HFFc6 (cell line): Measurements from ENCODE around the gene RTL5. TPM values are rescaled to one million over a fixed set of nuclear protein-coding genes. Genes with fewer than 3 reads are reported as not detected.

ENCODE experiments used
- DNase-seq: peaks from one replicate; pipeline ENCODE4 v3.0.0-alpha.2; 2018
- H3K27ac Mint-ChIP-seq: 2 replicates; pipeline ENCODE4 v1.8.0; 2020; ENCODE audit warnings: mild to moderate bottlenecking, mixed read lengths
- H3K27me3 Mint-ChIP-seq: 2 replicates; pipeline ENCODE4 v1.8.0; 2021; ENCODE audit warnings: mild to moderate bottlenecking, moderate library complexity, mixed read lengths; ENCODE audit not compliant: insufficient read depth
- H3K36me3 Mint-ChIP-seq: 2 replicates; pipeline ENCODE4 v1.8.0; 2021; ENCODE audit warnings: low read depth, mixed read lengths
- H3K4me1 Mint-ChIP-seq: 2 replicates; pipeline ENCODE4 v1.8.0; 2020; ENCODE audit warnings: low read depth, mixed read lengths
- H3K4me3 Mint-ChIP-seq: 2 replicates; pipeline ENCODE4 v1.8.0; 2020; ENCODE audit warnings: mild to moderate bottlenecking, moderate library complexity, mixed read lengths
- H3K9me3 Mint-ChIP-seq: 2 replicates; pipeline ENCODE4 v1.8.0; 2020; ENCODE audit warnings: mild to moderate bottlenecking, mixed read lengths
- CTCF ChIP-seq: fragments of 200-600 bp; sonication (generic); IDR thresholded peaks from 2 replicates; pipeline ENCODE4 v1.5.0; 2021; ENCODE audit warnings: antibody characterized with exemption, mild to moderate bottlenecking
- total RNA-seq, 6 experiments: library from RNA; stranded (reverse); fragmentation: NEBNext Ultra II Directional; extraction: Animal tissue kit (Norgen Biotek cat#: 25700); gene quantifications; 2 replicates in 1 of 6; 3 replicates in 5 of 6; pipeline ENCODE4 v1.2.3, GENCODE V29; 2021

RTL5 gene
- total RNA-seq, 6 experiments from 2014 or later: 1.5 to 2.0 (median 1.9) TPM

DNA sequence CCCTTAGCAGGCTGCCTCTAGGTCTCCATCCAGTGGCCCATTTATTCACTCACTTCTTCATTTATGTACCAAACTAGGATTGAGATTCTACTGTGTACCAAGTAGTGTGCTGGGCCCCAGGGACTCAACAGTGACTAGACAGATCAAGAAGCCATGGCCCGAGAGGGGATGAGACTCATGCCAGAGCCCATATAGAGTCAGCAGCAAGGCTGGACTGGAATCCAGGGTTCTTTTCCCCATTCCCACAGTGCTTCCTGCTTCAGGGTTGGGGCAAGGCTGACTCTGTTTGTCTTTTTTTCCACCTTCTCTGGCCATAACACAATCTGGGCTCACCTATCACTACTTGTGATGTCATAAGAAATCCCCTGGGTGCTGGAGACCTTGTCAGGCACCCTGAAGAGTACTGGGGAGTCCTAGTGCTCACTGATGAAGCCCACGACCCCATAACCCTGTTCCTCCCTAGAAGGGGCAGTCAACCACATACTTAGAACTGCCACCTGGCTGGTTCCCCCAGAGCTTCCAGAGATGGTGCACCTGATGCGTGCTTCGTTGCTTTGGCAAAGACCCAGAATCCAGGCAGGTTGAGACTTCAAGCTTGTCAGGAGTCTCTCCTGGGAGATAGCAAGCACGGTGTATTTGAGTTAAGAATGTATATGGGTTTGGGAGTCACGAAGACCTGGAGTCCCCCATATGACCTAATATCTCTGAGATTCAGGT is 6.2 kb downstream of the RTL5 start:
- TF ChIP-seq CTCF: no peak
- DNase-seq: no peak
- Mint-ChIP-seq H3K36me3 (no peaks in the 10 kb centered on the region), H3K4me3 (no peak overlapping the region), H3K4me1 (peaks cover 19% of the 10 kb centered on the region), H3K27me3 (peaks cover 18% of the 10 kb centered on the region), H3K27ac (no peak overlapping the region), H3K9me3 (no peaks in the 10 kb centered on the region)

DNA sequence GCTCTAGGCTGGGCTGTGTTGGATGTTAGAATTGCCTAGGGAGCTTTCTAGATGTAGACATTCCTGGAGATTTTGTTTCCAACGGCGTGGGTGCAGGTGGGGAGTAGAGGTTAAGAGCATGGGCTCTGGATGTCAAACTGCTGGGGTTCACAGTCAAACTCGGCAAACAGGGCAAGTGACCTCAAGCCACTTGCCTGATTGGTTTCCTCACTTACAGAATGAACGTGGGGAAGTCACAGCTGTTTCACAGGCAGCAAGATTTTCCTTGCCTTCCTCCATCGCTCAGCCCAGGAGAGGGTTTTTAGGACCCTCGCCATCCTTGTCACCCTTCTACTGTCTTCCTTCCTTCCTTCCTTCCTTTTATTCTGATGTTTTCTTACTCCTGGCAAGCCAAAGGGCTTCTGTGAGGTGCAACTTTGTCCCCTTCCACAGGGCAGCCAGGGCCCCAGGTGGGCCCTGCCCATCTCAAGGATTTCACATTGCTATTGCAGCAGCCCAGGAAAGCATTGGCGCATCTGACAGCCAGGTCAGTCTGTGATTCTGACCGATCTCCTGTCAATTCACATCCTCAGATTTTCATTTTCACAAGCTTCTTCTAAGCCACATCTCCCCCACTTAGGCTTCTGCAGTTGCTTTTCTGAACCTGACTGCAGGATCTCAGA is 7.0 kb downstream of the RTL5 start:
- H3K4me3 Mint-ChIP-seq: no peak overlapping the region

GRCh38 chrX:72123471-72124185 is 8.1 kb downstream of the RTL5 start:
- H3K4me3 Mint-ChIP-seq: no peak overlapping the region
- H3K4me1 Mint-ChIP-seq: peaks cover 19% of the 10 kb centered on the region
- no peak for TF ChIP-seq CTCF
- no peak overlapping the region for H3K27ac Mint-ChIP-seq
- no peaks in the 10 kb centered on the region for H3K36me3 Mint-ChIP-seq
- H3K27me3 Mint-ChIP-seq: peaks cover 22% of the 10 kb centered on the region
- no peak for DNase-seq
- H3K9me3 Mint-ChIP-seq: no peaks in the 10 kb centered on the region

More for the DNA sequence above, 7.0 kb downstream of the RTL5 start:
- no peak for DNase-seq
- Mint-ChIP-seq H3K27ac (no peak overlapping the region), H3K4me1 (peaks cover 19% of the 10 kb centered on the region), H3K9me3 (no peaks in the 10 kb centered on the region), H3K36me3 (no peaks in the 10 kb centered on the region), H3K27me3 (peaks cover 22% of the 10 kb centered on the region)
- no peak for TF ChIP-seq CTCF

DNA sequence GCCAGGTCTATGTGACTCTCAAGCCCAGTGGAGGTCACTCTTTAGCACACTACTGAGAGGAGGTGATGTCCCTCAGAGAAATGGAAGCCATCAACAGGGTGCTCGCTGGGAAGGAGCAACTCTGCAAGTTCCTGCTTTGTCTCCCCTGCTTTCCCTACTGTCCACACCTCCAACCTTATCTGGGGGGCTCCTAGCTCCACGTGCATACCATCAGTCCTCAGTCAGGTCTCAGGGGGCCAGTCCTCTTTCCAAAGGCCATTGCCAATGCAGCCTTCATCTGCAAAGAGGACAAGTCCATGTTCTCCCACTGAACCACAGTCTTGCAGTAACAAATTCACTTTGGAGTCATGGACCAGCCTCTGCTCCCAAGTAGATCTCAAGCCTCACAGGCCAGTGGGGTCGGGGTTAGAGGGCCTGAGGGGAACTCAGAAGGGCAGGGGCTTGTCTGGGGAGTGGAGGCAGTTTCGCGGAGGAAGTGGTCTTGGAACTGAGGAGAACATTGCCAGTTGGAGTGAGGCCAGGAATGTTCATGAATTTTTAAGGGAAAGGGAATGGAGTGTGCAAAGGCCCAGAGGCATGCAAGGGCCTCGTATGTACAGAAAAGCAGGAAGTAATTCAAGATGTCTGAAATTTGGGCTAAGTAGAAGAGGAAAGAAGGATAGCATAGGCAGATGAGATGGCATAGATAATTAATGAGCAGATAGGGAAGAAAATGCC is 8.9 kb downstream of the RTL5 start:
- no peak for DNase-seq
- Mint-ChIP-seq H3K9me3 (no peaks in the 10 kb centered on the region), H3K4me3 (no peak overlapping the region), H3K36me3 (no peaks in the 10 kb centered on the region), H3K27ac (no peak overlapping the region), H3K4me1 (peaks cover 19% of the 10 kb centered on the region), H3K27me3 (peaks cover 27% of the 10 kb centered on the region)
- TF ChIP-seq CTCF: no peak

DNA sequence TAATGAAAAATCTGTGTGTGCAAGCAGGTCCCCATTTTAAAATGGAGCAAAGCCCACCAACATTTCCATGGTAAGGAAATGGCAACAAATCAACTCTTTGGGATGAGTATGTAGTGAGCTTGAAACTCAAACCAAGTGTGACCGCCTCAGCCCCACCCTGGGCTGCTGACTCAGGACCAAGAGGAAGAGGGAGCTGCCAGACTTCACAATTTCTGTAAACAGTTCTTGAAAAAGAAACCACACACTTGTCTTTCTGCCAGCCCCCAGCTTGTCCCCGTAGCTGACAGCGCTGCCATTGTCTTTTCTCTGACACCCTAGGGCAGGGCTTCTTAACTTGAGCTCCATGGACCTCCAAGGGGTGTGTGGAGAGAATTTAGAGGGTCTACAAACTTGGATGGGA is 10.3 kb downstream of the RTL5 start:
- peak; percentile 32 for DNase-seq
- Mint-ChIP-seq H3K36me3 (no peaks in the 10 kb centered on the region), H3K27ac (no peak overlapping the region), H3K27me3 (peaks cover 27% of the 10 kb centered on the region), H3K9me3 (no peaks in the 10 kb centered on the region), H3K4me3 (no peak overlapping the region), H3K4me1 (peaks cover 13% of the 10 kb centered on the region)
- TF ChIP-seq CTCF: no peak
